Activated CD8-positive, alpha-beta memory T cell treated with anti-CD3 and anti-CD28 coated beads, Interleukin-2, amount 10 ng/mL, durations not matched to agents 7 days and 5 days (primary cell): ENCODE results near the gene CBS. TPM values are rescaled to one million over a fixed set of nuclear protein-coding genes. Genes with fewer than 3 reads are reported as not detected.
A peak's percentile ranks its signal among the peaks of the same experiment; 100 is the strongest.
"Not testable (repeated sequence)": the region's sequence is repeated elsewhere in the genome, so short reads cannot be mapped to it uniquely, and the experiment has no call there.

Experiments used
- ATAC-seq: fragments of 150-1000 bp; cut with Tn5 transposase; one replicate; pipeline ENCODE4 v1.10.0; 2021; ENCODE audit warnings: moderate library complexity
- CTCF ChIA-PET: fragments of 350-600 bp; sonication (Branson Sonifier 250); formaldehyde crosslinking; loops from one replicate; lab custom pipeline; 2021; ENCODE audit warnings: antibody characterized with exemption; lab: Charles Lee
- DNase-seq: peaks from one replicate; pipeline ENCODE4 v3.0.0-alpha.2; 2020
- H3K27ac Mint-ChIP-seq: one replicate; pipeline ENCODE4 v1.8.0; 2021; ENCODE audit warnings: mild to moderate bottlenecking, mixed read lengths
- H3K27me3 Mint-ChIP-seq: one replicate; pipeline ENCODE4 v1.8.0; 2021; ENCODE audit warnings: mixed read lengths
- H3K36me3 Mint-ChIP-seq: one replicate; pipeline ENCODE4 v1.8.0; 2021; ENCODE audit warnings: mild to moderate bottlenecking, mixed read lengths
- H3K4me1 Mint-ChIP-seq: one replicate; pipeline ENCODE4 v1.8.0; 2021; ENCODE audit warnings: mixed read lengths
- H3K4me3 Mint-ChIP-seq: one replicate; pipeline ENCODE4 v1.8.0; 2021; ENCODE audit warnings: mild to moderate bottlenecking, moderate library complexity, mixed read lengths
- H3K9me3 Mint-ChIP-seq: one replicate; pipeline ENCODE4 v1.8.0; 2022; ENCODE audit warnings: low read depth, mixed read lengths
- total RNA-seq, 2 experiments: library from RNA; stranded (reverse); gene quantifications; one replicate each; pipeline ENCODE4 v1.2.3, GENCODE V29; 2021

The CBS gene
- total RNA-seq, 2 experiments from 2014 or later = 12.0 to 23.3 TPM

- H3K36me3 Mint-ChIP-seq, CTCF ChIA-PET, DNase-seq, H3K9me3 Mint-ChIP-seq, H3K4me3 Mint-ChIP-seq, H3K4me1 Mint-ChIP-seq, H3K27ac Mint-ChIP-seq, ATAC-seq, H3K27me3 Mint-ChIP-seq: not testable (repeated sequence)
Observed at GRCh38 chr21:43045876-43046821, 29.5 kb downstream of the CBS start.

- CTCF ChIA-PET, H3K4me3 Mint-ChIP-seq, DNase-seq: not testable (repeated sequence)
Observed at GRCh38 chr21:43045165-43045875, 30.3 kb downstream of the CBS start.

GRCh38 chr21:43044547-43044946, 31.1 kb downstream of the CBS start:
- H3K27me3 Mint-ChIP-seq, DNase-seq, ATAC-seq, H3K4me1 Mint-ChIP-seq, H3K36me3 Mint-ChIP-seq, H3K9me3 Mint-ChIP-seq, H3K27ac Mint-ChIP-seq, CTCF ChIA-PET, H3K4me3 Mint-ChIP-seq: not testable (repeated sequence)

More at GRCh38 chr21:43045165-43045875, 30.3 kb downstream of the CBS start:
- not testable (repeated sequence) for H3K4me1 Mint-ChIP-seq, H3K27ac Mint-ChIP-seq, H3K36me3 Mint-ChIP-seq, H3K9me3 Mint-ChIP-seq, H3K27me3 Mint-ChIP-seq
- ATAC-seq = peak; percentile 51

GRCh38 chr21:43043291-43043690, 32.3 kb downstream of the CBS start:
- CTCF ChIA-PET, H3K9me3 Mint-ChIP-seq, DNase-seq, H3K36me3 Mint-ChIP-seq, H3K4me1 Mint-ChIP-seq, H3K4me3 Mint-ChIP-seq, H3K27me3 Mint-ChIP-seq, H3K27ac Mint-ChIP-seq, ATAC-seq: not testable (repeated sequence)

- H3K36me3 Mint-ChIP-seq, H3K4me1 Mint-ChIP-seq, H3K9me3 Mint-ChIP-seq, H3K27ac Mint-ChIP-seq, ATAC-seq, H3K4me3 Mint-ChIP-seq, H3K27me3 Mint-ChIP-seq, DNase-seq, CTCF ChIA-PET: not testable (repeated sequence)
Observed at GRCh38 chr21:43042169-43042568, 33.5 kb downstream of the CBS start.

- H3K27ac Mint-ChIP-seq, H3K9me3 Mint-ChIP-seq, H3K36me3 Mint-ChIP-seq, H3K4me3 Mint-ChIP-seq, H3K27me3 Mint-ChIP-seq, CTCF ChIA-PET, DNase-seq, ATAC-seq, H3K4me1 Mint-ChIP-seq: not testable (repeated sequence)
Observed at GRCh38 chr21:43038659-43039044, 37.0 kb downstream of the CBS start.

- CTCF ChIA-PET, H3K4me1 Mint-ChIP-seq, H3K27me3 Mint-ChIP-seq, H3K4me3 Mint-ChIP-seq, DNase-seq, ATAC-seq, H3K9me3 Mint-ChIP-seq, H3K27ac Mint-ChIP-seq, H3K36me3 Mint-ChIP-seq: not testable (repeated sequence)
Observed at GRCh38 chr21:43037918-43038658, 37.5 kb downstream of the CBS start.

- H3K27me3 Mint-ChIP-seq, CTCF ChIA-PET, H3K27ac Mint-ChIP-seq, H3K9me3 Mint-ChIP-seq, H3K4me3 Mint-ChIP-seq, ATAC-seq, H3K4me1 Mint-ChIP-seq, H3K36me3 Mint-ChIP-seq, DNase-seq: not testable (repeated sequence)
Observed at GRCh38 chr21:43036889-43037288, 38.7 kb downstream of the CBS start.

GRCh38 chr21:43034826-43035225, 40.8 kb downstream of the CBS start:
- H3K4me1 Mint-ChIP-seq = no peaks in the 10 kb centered on the region
- DNase-seq (no peak), ATAC-seq (no peak)

GRCh38 chr21:43034101-43034500, 41.5 kb downstream of the CBS start:
- no peak for DNase-seq
- H3K27ac Mint-ChIP-seq = no peak overlapping the region
- CTCF ChIA-PET = no interaction called here

More at GRCh38 chr21:43034826-43035225, 40.8 kb downstream of the CBS start:
- H3K36me3 Mint-ChIP-seq = peaks cover 5% of the 10 kb centered on the region
- no peaks in the 10 kb centered on the region for H3K9me3 Mint-ChIP-seq
- H3K27me3 Mint-ChIP-seq = no peaks in the 10 kb centered on the region
- CTCF ChIA-PET = no interaction called here
- H3K27ac Mint-ChIP-seq = no peak overlapping the region
- H3K4me3 Mint-ChIP-seq = no peak overlapping the region

GRCh38 chr21:43031121-43031619, 44.5 kb downstream of the CBS start:
- H3K27me3 Mint-ChIP-seq = no peaks in the 10 kb centered on the region
- no peak overlapping the region for H3K27ac Mint-ChIP-seq
- H3K9me3 Mint-ChIP-seq = no peaks in the 10 kb centered on the region
- CTCF ChIA-PET = no interaction called here
- H3K4me3 Mint-ChIP-seq = no peak overlapping the region
- no peak for DNase-seq
- ATAC-seq = no peak
- H3K36me3 Mint-ChIP-seq = peaks cover 8% of the 10 kb centered on the region
- no peaks in the 10 kb centered on the region for H3K4me1 Mint-ChIP-seq

More at GRCh38 chr21:43034101-43034500, 41.5 kb downstream of the CBS start:
- no peak for ATAC-seq
- Mint-ChIP-seq H3K27me3 (no peaks in the 10 kb centered on the region), H3K4me1 (no peaks in the 10 kb centered on the region), H3K4me3 (no peak overlapping the region), H3K9me3 (no peaks in the 10 kb centered on the region), H3K36me3 (peaks cover 6% of the 10 kb centered on the region)

- CTCF ChIA-PET = no interaction called here
- H3K4me3 Mint-ChIP-seq = no peak overlapping the region
- H3K9me3 Mint-ChIP-seq = no peaks in the 10 kb centered on the region
- DNase-seq (no peak), ATAC-seq (no peak)
- H3K4me1 Mint-ChIP-seq = no peaks in the 10 kb centered on the region
- peaks cover 12% of the 10 kb centered on the region for H3K36me3 Mint-ChIP-seq
- no peaks in the 10 kb centered on the region for H3K27me3 Mint-ChIP-seq
- H3K27ac Mint-ChIP-seq = no peak overlapping the region
Observed at GRCh38 chr21:43029785-43030184, 45.9 kb downstream of the CBS start.
